ENCODE data around the gene RHBDF1. TPM values are rescaled to one million over a fixed set of nuclear protein-coding genes. Genes with fewer than 3 reads are reported as not detected.
"Not testable (repeated sequence)": the region's sequence is repeated elsewhere in the genome, so short reads cannot be mapped to it uniquely, and the experiment has no call there.

RHBDF1 gene
- total RNA-seq, 4 donors from 2014 or later, result 92.7 to 157 (median 137) TPM

GRCh38 chr16:33877-34647 is 38.4 kb downstream of the RHBDF1 start:
- no peak for DNase-seq (ENCODE audit: low spot score in 2 of 2)
- H3K4me3 ChIP-seq, result no peak overlapping the region
- no peaks in the 10 kb centered on the region for H3K36me3 ChIP-seq
- TF ChIP-seq EP300 (IDR thresholded peaks at IDR 0.05) (no peak), POLR2A (IDR thresholded peaks at IDR 0.05) (no peak), CTCF (IDR thresholded peaks at IDR 0.05) (no peak)
- no peak overlapping the region for H3K27ac ChIP-seq
- 82 to 87% methylated on average over 15 to 21 of the region's 21 CpGs for WGBS, 2 donors
- H3K4me1 ChIP-seq, result no peaks in the 10 kb centered on the region
- H3K9me3 ChIP-seq, result no peaks in the 10 kb centered on the region
- H3K27me3 ChIP-seq, result no peaks in the 10 kb centered on the region

DNA sequence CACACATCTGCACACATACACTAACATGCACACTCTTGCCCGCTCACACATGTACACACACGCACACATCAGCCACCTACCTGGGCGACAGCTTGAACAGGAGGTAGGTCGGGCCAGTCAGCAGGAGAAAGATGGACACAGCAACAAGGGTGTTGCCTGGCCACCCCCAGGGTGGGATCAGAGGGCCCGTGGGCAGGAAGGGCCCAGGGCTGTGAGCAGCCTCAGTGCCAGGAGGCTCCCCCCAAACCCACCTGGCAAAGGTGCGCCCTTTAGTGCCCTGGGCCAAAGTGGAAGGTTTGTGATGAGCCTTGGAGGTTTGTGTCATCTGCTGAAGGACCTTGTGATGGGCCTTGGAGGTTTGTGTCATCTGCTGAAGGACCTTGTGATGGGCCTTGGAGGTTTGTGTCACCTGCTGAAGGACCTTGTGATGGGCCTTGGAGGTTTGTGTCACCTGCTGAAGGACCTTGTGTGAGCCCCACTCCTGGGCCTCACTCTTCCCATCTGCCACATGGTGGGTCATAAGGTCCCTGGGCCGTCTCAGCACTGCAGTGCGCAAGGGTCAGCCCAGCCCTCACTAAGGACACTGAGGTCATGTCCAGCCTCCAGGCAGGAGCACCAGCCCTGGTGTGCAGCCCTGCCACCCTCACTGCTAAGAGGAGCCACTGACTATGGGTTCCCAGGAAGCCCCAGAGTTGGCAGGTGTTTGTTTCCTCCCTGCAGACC is 39.1 kb downstream of the RHBDF1 start:
- not testable (repeated sequence) for DNase-seq (ENCODE audit: low spot score in 2 of 2); H3K36me3 ChIP-seq; H3K27ac ChIP-seq; H3K9me3 ChIP-seq; H3K27me3 ChIP-seq; H3K4me3 ChIP-seq; H3K4me1 ChIP-seq
- WGBS, 2 donors, result 78 to 80% methylated on average over 3 to 4 of the region's 8 CpGs

DNA sequence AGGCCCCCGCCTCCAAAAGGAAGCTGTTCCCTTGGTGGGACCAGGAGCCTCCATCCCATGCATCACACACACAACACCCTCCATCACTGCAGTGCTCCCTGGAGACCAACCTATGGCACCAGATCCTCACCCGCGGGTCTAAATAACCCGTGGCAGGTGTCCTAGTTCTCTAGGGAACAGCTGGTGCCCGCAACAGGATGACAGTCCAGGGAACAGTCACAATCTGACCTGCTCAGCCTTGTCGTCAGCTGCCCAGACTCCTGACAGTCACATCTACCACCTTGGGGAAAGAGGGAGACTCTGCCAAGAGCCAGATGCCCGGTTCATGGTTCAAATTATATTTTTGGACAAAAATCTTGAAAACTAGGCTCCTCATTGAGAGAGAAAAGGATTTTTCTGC is 41.8 kb downstream of the RHBDF1 start:
- not testable (repeated sequence) for H3K27ac ChIP-seq; H3K4me1 ChIP-seq; H3K4me3 ChIP-seq; H3K9me3 ChIP-seq; DNase-seq (ENCODE audit: low spot score in 2 of 2); H3K36me3 ChIP-seq; H3K27me3 ChIP-seq
- 44% methylated on average over 1 of the region's 7 CpGs; no CpG with 5 or more reads in 1 of the 2 donors for WGBS, 2 donors

DNA sequence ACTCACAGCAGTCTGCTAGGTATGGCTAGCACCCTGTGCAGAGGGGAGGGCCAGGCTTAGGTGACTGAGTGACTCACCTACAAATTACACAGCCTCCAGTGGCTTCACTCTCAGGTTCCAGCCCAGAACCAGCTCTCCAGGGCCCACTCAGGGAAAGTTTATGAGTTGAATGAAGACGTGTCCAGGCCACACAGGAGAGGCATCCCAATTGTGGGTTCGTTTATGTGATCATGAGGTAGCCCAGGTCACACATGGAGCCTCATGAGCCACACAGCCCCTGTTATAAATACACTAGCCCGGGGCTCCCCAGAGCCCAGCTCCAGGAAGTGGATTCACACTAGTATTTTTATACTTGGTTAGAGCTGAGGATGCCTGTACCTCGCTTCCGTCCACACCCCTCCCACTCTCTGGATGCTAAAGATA is 46.5 kb downstream of the RHBDF1 start:
- not testable (repeated sequence) for H3K27me3 ChIP-seq; H3K4me3 ChIP-seq; H3K36me3 ChIP-seq; DNase-seq (ENCODE audit: low spot score in 2 of 2); H3K4me1 ChIP-seq; H3K27ac ChIP-seq; H3K9me3 ChIP-seq
- WGBS, 2 donors, result 39% methylated on average over 3 of the region's 5 CpGs; no CpG with 5 or more reads in 1 of the 2 donors

GRCh38 chr16:24151-24550 is 48.3 kb downstream of the RHBDF1 start:
- DNase-seq (ENCODE audit: low spot score in 2 of 2); H3K4me1 ChIP-seq; H3K36me3 ChIP-seq; H3K27me3 ChIP-seq; H3K27ac ChIP-seq; H3K9me3 ChIP-seq; H3K4me3 ChIP-seq: not testable (repeated sequence)
- 91% methylated on average over 15 of the region's 22 CpGs; no CpG with 5 or more reads in 1 of the 2 donors for WGBS, 2 donors

DNA sequence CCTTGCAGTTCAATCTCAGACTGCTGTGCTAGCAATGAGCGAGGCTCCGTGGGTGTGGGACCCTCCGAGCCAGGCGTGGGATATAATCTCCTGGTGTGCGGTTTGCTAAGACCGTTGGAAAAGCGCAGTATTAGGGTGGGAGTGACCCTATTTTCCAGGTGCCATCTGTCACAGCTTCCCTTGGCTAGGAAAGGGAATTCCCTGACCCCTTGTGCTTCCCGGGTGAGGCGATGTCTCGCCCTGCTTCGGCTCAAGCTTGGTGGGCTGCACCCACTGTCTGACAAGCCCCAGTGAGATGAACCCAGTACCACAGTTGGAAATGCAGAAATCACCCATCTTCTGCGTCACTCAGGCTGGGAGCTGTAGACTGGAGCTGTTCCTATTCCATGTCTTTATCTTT is 51.5 kb downstream of the RHBDF1 start:
- 88 to 94% methylated on average over 12 of the region's 12 CpGs for WGBS, 2 donors
- H3K4me3 ChIP-seq; DNase-seq (ENCODE audit: low spot score in 2 of 2): not testable (repeated sequence)

GRCh38 chr16:17062-17765 is 55.2 kb downstream of the RHBDF1 start:
- not testable (repeated sequence) for H3K27ac ChIP-seq; H3K4me1 ChIP-seq; H3K9me3 ChIP-seq; DNase-seq (ENCODE audit: low spot score in 2 of 2); H3K27me3 ChIP-seq; H3K4me3 ChIP-seq; H3K36me3 ChIP-seq
- WGBS, 2 donors, result 88% methylated on average over 20 of the region's 20 CpGs; no CpG with 5 or more reads in 1 of the 2 donors

More for the DNA sequence above, 51.5 kb downstream of the RHBDF1 start:
- not testable (repeated sequence) for H3K27ac ChIP-seq, H3K4me1 ChIP-seq, H3K9me3 ChIP-seq, H3K27me3 ChIP-seq, H3K36me3 ChIP-seq

GRCh38 chr16:10772-11171 is 61.7 kb downstream of the RHBDF1 start:
- H3K27ac ChIP-seq, H3K4me1 ChIP-seq, H3K36me3 ChIP-seq, H3K9me3 ChIP-seq, H3K27me3 ChIP-seq, H3K4me3 ChIP-seq: not testable (repeated sequence)
- WGBS, 2 donors, result 40% methylated on average over 7 of the region's 27 CpGs; no CpG with 5 or more reads in 1 of the 2 donors
- DNase-seq (ENCODE audit: low spot score in 2 of 2), result peak; percentile 100
- peak in 4 of 5 experiments; percentile 31 to 51 (median 33) for TF ChIP-seq CTCF (IDR thresholded peaks at IDR 0.05)
